Kidney (tissue), 14 donors: ENCODE results near the gene PRKAG2. TPM values are rescaled to one million over a fixed set of nuclear protein-coding genes. Genes with fewer than 3 reads are reported as not detected.

Experiments used
- DNase-seq, 5 donors: peaks; one replicate each; pipeline ENCODE4 v3.0.0-alpha.2; 2013 to 2020
- FAIRE-seq: peaks from 2 replicates; lab custom pipeline; 2012; peaks lifted over from hg19 to GRCh38; lab: Jason Lieb, UNC
- H3K27ac ChIP-seq, 2 donors: one replicate each; pipeline ENCODE4 v1.7.0; 2013; ENCODE audit warnings: low read depth in 2 of 2, low read length in 2 of 2, inconsistent platforms in 1 of 2
- H3K27me3 ChIP-seq: one replicate; pipeline ENCODE4 v1.7.1; 2013; ENCODE audit warnings: low read length, inconsistent platforms; ENCODE audit not compliant: control insufficient read depth, insufficient read depth
- H3K36me3 ChIP-seq, 3 donors: one replicate each; pipeline versions ENCODE4 v1.7.0 to v1.7.1; 2013; ENCODE audit warnings: low read length in 3 of 3, control low read depth in 1 of 3, inconsistent platforms in 1 of 3; ENCODE audit not compliant: insufficient read depth in 3 of 3, control insufficient read depth in 2 of 3
- H3K4me1 ChIP-seq, 3 donors: one replicate each; pipeline versions ENCODE4 v1.7.0 to v1.7.1; 2013; ENCODE audit warnings: low read length in 3 of 3, inconsistent platforms in 1 of 3, low read depth in 1 of 3; ENCODE audit not compliant: control insufficient read depth in 2 of 3, insufficient read depth in 2 of 3
- H3K4me3 ChIP-seq, 3 donors: one replicate each; pipeline versions ENCODE4 v1.7.0 to v1.8.1; 2013; ENCODE audit warnings: low read length in 3 of 3, control low read depth in 1 of 3, inconsistent platforms in 1 of 3
- H3K9ac ChIP-seq, 3 donors: one replicate each; pipeline versions ENCODE4 v1.7.0 to v1.7.1; 2013; ENCODE audit warnings: low read length in 3 of 3, control low read depth in 1 of 3, inconsistent platforms in 1 of 3
- H3K9me3 ChIP-seq, 3 donors: one replicate each; pipeline versions ENCODE4 v1.7.0 to v1.7.1; 2013; ENCODE audit warnings: low read length in 3 of 3, control low read depth in 1 of 3, inconsistent platforms in 1 of 3; ENCODE audit not compliant: control insufficient read depth in 2 of 3, insufficient read depth in 1 of 3
- intact Hi-C: fragments of 100-400 bp; cut with DNase I; formaldehyde crosslinking; loops from one replicate; pipeline ENCODE4 v1.11.1; 2022
- polyA plus RNA-seq: library from polyadenylated mRNA; stranded (reverse); fragments of 350-450 nt; fragmentation: Illumina TruSeq; extraction: RNeasy Lipid Tissue Mini Kit (QIAGEN cat#74804); gene quantifications from one replicate; pipeline ENCODE4 v1.2.3, GENCODE V29; 2014; ENCODE audit warnings: low read depth, low replicate concordance; ENCODE audit not compliant: insufficient read depth
- total RNA-seq: library from RNA; stranded (reverse); fragmentation: NEBNext Ultra II Directional; extraction: Animal tissue kit (Norgen Biotek cat#: 25700); gene quantifications from one replicate; pipeline ENCODE4 v1.2.1, GENCODE V29; 2021
- TF ChIP-seq, protein P1 (sequence below): IDR thresholded peaks from 3 replicates; pipeline ENCODE4 v1.5.1; 2012; ENCODE audit warnings: mild to moderate bottlenecking, moderate library complexity, borderline replicate concordance; ENCODE audit not compliant: insufficient read depth; ENCODE audit errors: extremely low read depth
- donor health status: control.
- donor health status: control.
- donor health status: control.
- donor health status: control.
- donor health status: control.
- donor health status: DM: yes; HTN: yes; CAD: no.
- donor health status: Normal renal cell carcinoma (clear cell type).

Gene PRKAG2
- total and polyA plus RNA-seq, 2 donors from 2014 or later: 40.7 to 40.9 TPM

DNA sequence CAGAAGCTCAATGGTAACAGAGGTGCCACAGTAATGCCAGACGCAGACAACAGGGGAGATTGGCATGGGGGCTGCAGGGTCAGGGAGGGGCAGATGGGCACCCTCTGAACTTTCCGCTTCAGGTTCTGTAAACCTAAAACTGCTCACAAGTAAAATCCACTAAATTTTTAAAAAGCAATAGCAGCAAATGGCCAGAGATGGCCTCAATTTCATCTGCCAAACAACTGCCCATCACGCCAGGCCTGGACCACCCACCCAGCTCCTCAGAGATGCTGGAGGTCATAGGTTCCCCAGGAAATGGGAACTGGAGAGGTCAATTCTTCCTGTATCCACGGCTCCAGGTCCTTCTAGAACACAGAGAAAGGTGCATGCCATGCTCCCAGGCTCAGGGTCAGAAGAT, 76.1 kb downstream of the PRKAG2 start:
- TF ChIP-seq, protein P1, sequence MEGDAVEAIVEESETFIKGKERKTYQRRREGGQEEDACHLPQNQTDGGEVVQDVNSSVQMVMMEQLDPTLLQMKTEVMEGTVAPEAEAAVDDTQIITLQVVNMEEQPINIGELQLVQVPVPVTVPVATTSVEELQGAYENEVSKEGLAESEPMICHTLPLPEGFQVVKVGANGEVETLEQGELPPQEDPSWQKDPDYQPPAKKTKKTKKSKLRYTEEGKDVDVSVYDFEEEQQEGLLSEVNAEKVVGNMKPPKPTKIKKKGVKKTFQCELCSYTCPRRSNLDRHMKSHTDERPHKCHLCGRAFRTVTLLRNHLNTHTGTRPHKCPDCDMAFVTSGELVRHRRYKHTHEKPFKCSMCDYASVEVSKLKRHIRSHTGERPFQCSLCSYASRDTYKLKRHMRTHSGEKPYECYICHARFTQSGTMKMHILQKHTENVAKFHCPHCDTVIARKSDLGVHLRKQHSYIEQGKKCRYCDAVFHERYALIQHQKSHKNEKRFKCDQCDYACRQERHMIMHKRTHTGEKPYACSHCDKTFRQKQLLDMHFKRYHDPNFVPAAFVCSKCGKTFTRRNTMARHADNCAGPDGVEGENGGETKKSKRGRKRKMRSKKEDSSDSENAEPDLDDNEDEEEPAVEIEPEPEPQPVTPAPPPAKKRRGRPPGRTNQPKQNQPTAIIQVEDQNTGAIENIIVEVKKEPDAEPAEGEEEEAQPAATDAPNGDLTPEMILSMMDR: no peak
- intact Hi-C loops: no loop called here
- Histone ChIP-seq H3K9me3 (no peaks in the 10 kb centered on the region), H3K27me3 (no peaks in the 10 kb centered on the region), H3K36me3 (no peaks in the 10 kb centered on the region), H3K4me3 (no peak overlapping the region), H3K9ac (no peak overlapping the region), H3K4me1 (peaks cover 0 to 14% (median 8%) of the 10 kb centered on the region in 3 donors), H3K27ac (no peak overlapping the region)
- FAIRE-seq (no peak), DNase-seq (peak in 1 of 5 donors; percentile 13)

DNA sequence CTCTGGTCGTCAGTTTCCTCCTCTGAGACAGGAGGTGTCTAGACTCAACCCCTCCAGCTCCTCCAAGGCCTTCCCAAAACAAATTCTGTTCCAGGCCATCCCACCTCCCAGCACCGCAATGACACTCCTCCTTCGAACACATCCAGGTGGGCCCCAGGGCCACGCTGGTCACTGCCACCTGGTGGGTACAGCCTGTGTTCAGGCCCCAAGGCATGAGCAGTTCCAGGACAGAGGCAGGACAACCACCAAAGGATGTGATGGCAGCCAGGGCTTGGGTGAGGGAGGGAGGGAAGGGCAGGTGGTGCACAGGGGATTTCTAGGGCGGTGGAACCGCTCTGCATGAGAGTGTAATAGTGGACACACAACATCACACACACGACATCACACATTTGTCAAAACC, 76.5 kb downstream of the PRKAG2 start:
- H3K4me1 ChIP-seq: peaks cover 0 to 14% (median 8%) of the 10 kb centered on the region in 3 donors

DNA sequence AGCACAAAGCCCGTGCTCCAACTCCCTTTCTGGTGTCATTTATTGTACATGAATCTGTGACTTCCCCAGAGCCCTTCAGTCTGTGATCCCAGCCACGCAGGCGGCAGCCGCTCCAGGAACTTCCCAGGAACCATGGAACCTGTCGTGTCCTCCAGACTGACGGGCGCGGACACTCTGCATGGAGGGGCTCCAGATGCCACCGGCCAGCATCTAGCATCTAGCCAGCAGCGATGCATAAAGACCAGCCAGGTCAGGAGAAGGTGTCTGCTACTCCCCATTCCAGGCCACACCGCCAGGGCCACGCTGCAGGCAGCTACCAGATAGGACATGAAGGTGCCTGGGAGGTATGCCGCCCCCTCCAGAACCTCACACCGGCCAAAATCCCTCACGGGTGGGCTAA, 77.4 kb downstream of the PRKAG2 start:
- no peak for FAIRE-seq
- Histone ChIP-seq H3K4me3 (no peak overlapping the region), H3K36me3 (no peaks in the 10 kb centered on the region), H3K4me1 (peaks cover 0 to 14% (median 8%) of the 10 kb centered on the region in 3 donors), H3K9me3 (no peaks in the 10 kb centered on the region), H3K27ac (no peak overlapping the region), H3K27me3 (no peaks in the 10 kb centered on the region), H3K9ac (no peak overlapping the region)
- TF ChIP-seq, protein P1: no peak
- intact Hi-C loops: no loop called here
- DNase-seq: peak in 1 of 5 donors; percentile 65

More for the DNA sequence above, 76.5 kb downstream of the PRKAG2 start:
- Histone ChIP-seq H3K9me3 (no peaks in the 10 kb centered on the region), H3K27ac (no peak overlapping the region), H3K36me3 (no peaks in the 10 kb centered on the region), H3K4me3 (no peak overlapping the region), H3K27me3 (no peaks in the 10 kb centered on the region), H3K9ac (no peak overlapping the region)
- TF ChIP-seq, protein P1: no peak
- intact Hi-C loops: no loop called here
- DNase-seq: peak in 1 of 5 donors; percentile 26
- no peak for FAIRE-seq
